H1 (cell line): Measurements from ENCODE around the gene ADK. TPM values are rescaled to one million over a fixed set of nuclear protein-coding genes. Genes with fewer than 3 reads are reported as not detected.

Source experiments
- CTBP2 ChIP-seq: IDR thresholded peaks from 2 replicates; pipeline ENCODE4 v1.7.0; 2011; ENCODE audit warnings: borderline replicate concordance, mild to moderate bottlenecking, moderate library complexity, mixed read lengths, low read length; ENCODE audit not compliant: insufficient read depth, insufficient read length
- SIRT6 ChIP-seq: IDR thresholded peaks from one replicate; pipeline ENCODE4 v1.7.1; 2012; ENCODE audit warnings: low read length, inconsistent platforms
- YY1 ChIP-seq: IDR thresholded peaks from 2 replicates; pipeline ENCODE4 v1.6.1; 2011; ENCODE audit warnings: low read depth, mild to moderate bottlenecking, low read length
- ZNF274 ChIP-seq: IDR thresholded peaks from 2 replicates; pipeline ENCODE4 v1.7.0; 2012; ENCODE audit warnings: low read length, borderline replicate concordance; ENCODE audit errors: extremely low read depth
- polyA plus RNA-seq, 7 experiments: library from polyadenylated mRNA; depleted of rRNA in 3 of 7; stranded (reverse) in 5 of 7; unstranded in 2 of 7; fragments of >200 nt in 5 of 7; fragments of 200-250 nt in 2 of 7; gene quantifications; 1 replicate in 5 of 7; 2 replicates in 1 of 7; 4 replicates in 1 of 7; pipeline versions ENCODE4 v1.2.1 to v1.2.3, GENCODE V29; 2011 to 2013; ENCODE audit warnings: missing spikeins in 2 of 7, mixed read lengths in 2 of 7
- total RNA-seq: library from RNA; stranded (reverse); fragmentation: NEBNext Ultra II Directional; extraction: Animal tissue kit (Norgen Biotek cat#: 25700); gene quantifications from 2 replicates; pipeline ENCODE4 v1.2.1, GENCODE V29; 2021

Gene ADK
- total and polyA plus RNA-seq, 2 of the 8 experiments (the other 6 are each of a cell fraction or from before 2014, with no cell fraction given): 12.3 to 42.4 TPM

- TF ChIP-seq ZNF274 (no peak), CTBP2 (no peak), YY1 (no peak), SIRT6 (no peak)
Observed at GRCh38 chr10:74745449-74745848, 594.4 kb downstream of the ADK start (continued).
